Fibroblast of lung (primary cell): ENCODE measurements around the gene ATP6V0D1.

ENCODE experiments used
- CTCF ChIP-seq, 2 donors: IDR thresholded peaks in 1 of 2; conservative IDR thresholded peaks in 1 of 2; 1 replicate in 1 of 2; 2 replicates in 1 of 2; pipeline ENCODE4 v1.5.1; 2011 to 2012; ENCODE audit warnings: low read length in 2 of 2, control low read depth in 1 of 2, inconsistent platforms in 1 of 2, low read depth in 1 of 2, mild to moderate bottlenecking in 1 of 2
- EZH2 ChIP-seq: IDR thresholded peaks from 2 replicates; pipeline ENCODE4 v1.5.1; 2012; ENCODE audit warnings: low read length, control low read depth, mild to moderate bottlenecking; ENCODE audit errors: missing control alignments

- no peak for TF ChIP-seq CTCF (conservative IDR thresholded peaks at IDR 0.05 in 1 of 2, IDR thresholded peaks at IDR 0.05 in 1 of 2; ENCODE audit: low read depth in 1 of 2, low read length in 2 of 2)
- TF ChIP-seq EZH2, result no peak
These were observed 80.9 kb downstream of the ATP6V0D1 start for GRCh38 chr16:67399749-67400704.
